CD1c-positive myeloid dendritic cell (primary cell): ENCODE data around the gene FABP7.
"Not testable (repeated sequence)": the region's sequence is repeated elsewhere in the genome, so short reads cannot be mapped to it uniquely, and the experiment has no call there.

Source experiments
- DNase-seq: peaks from one replicate; pipeline ENCODE4 v3.0.0-alpha.2; 2016; ENCODE audit errors: extremely low spot score

Gene FABP7

GRCh38 chr6:122779667-122780066, at the start of gene FABP7:
FABP7 (plus strand) TSS chr6:122779716; CDS start chr6:122779795, 79 bp downstream.
- no peak for DNase-seq

- DNase-seq, result no peak
Measured at GRCh38 chr6:122730334-122730733, 49.2 kb upstream of the FABP7 start.

- peak; percentile 55 for DNase-seq
Measured at GRCh38 chr6:122730775-122731386, 48.6 kb upstream of the FABP7 start.

GRCh38 chr6:122733259-122733658, 46.3 kb upstream of the FABP7 start:
- DNase-seq, result no peak

GRCh38 chr6:122734529-122735395, 44.8 kb upstream of the FABP7 start:
- DNase-seq, result no peak

GRCh38 chr6:122735582-122735981, 43.9 kb upstream of the FABP7 start:
- no peak for DNase-seq

GRCh38 chr6:122736163-122736562, 43.4 kb upstream of the FABP7 start:
- DNase-seq, result no peak

GRCh38 chr6:122736616-122737015, 42.9 kb upstream of the FABP7 start:
- no peak for DNase-seq

- no peak for DNase-seq
Measured at GRCh38 chr6:122740091-122740490, 39.4 kb upstream of the FABP7 start.

GRCh38 chr6:122740936-122741335, 38.6 kb upstream of the FABP7 start:
- DNase-seq, result no peak

GRCh38 chr6:122744247-122744646, 35.3 kb upstream of the FABP7 start:
- DNase-seq, result not testable (repeated sequence)

- DNase-seq, result not testable (repeated sequence)
Measured at GRCh38 chr6:122744856-122745255, 34.7 kb upstream of the FABP7 start.

- DNase-seq, result no peak
Measured at GRCh38 chr6:122746688-122747087, 32.8 kb upstream of the FABP7 start.

- peak; percentile 43 for DNase-seq
Measured at GRCh38 chr6:122747573-122747972, 31.9 kb upstream of the FABP7 start.

- DNase-seq, result not testable (repeated sequence)
Measured at GRCh38 chr6:122748945-122749344, 30.6 kb upstream of the FABP7 start.

- DNase-seq, result no peak
Measured at GRCh38 chr6:122749451-122750050, 30.0 kb upstream of the FABP7 start.

- no peak for DNase-seq
Measured at GRCh38 chr6:122751326-122751725, 28.2 kb upstream of the FABP7 start.

- DNase-seq, result no peak
Measured at GRCh38 chr6:122752459-122752858, 27.1 kb upstream of the FABP7 start.

- DNase-seq, result no peak
Measured at GRCh38 chr6:122753000-122753687, 26.4 kb upstream of the FABP7 start.

GRCh38 chr6:122753688-122754056, 25.8 kb upstream of the FABP7 start:
- DNase-seq, result no peak

- DNase-seq, result no peak
Measured at GRCh38 chr6:122754191-122754731, 25.3 kb upstream of the FABP7 start.

GRCh38 chr6:122755901-122756300, 23.6 kb upstream of the FABP7 start:
- DNase-seq, result no peak
